Activated T-cell treated with anti-CD3 and anti-CD28 coated beads for 48 hours (primary cell): Measurements from ENCODE around the gene PRKCA.
A peak's percentile ranks its signal among the peaks of the same experiment; 100 is the strongest.
"Not testable (repeated sequence)": the region's sequence is repeated elsewhere in the genome, so short reads cannot be mapped to it uniquely, and the experiment has no call there.

Experiments
- DNase-seq: peaks from one replicate; pipeline ENCODE4 v3.0.0-alpha.2; 2020; ENCODE audit warnings: low read depth

The PRKCA gene

DNA sequence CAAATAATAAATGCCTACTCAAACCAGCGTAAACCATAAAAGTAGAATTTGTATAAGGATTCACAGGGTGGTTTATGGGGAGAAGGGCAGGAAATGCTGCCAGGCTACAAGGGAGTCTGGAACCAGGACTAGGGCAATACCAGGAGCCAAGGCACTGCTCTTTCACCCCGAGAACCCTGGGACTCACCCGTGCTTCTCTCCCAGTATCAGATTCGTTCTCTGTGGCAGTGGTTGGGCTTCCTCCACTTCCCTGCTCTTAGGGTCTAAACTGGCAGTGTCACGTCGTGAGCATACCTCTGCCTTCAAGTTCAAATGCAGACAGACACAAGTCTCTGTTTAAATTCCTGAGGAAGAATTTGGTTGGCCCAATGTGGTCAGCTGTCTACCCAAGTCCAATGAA lies 49.3 kb downstream of the PRKCA start:
- DNase-seq, result no peak

DNA sequence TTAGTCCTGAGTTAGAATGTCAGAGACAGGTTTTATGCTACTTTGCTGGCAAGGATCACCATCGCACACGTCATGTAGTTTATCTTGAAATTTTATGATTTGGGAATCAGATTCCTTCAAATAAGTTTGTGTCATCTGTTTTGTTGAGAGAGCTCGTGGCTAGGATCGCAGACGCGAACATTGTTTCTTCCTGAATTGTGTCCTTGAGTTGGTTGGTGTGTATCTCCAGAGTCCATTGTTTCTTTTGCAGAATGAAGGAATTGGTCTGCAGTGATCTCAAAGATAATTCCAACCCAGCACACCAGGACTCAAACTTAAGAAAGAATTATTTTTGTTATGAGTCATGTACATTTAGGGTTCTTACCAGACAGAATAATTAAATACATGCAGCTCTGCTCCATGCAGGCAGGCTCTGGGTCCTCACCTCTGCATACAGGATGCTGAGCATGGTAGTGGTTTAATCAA lies 51.6 kb downstream of the PRKCA start:
- no peak for DNase-seq

DNA sequence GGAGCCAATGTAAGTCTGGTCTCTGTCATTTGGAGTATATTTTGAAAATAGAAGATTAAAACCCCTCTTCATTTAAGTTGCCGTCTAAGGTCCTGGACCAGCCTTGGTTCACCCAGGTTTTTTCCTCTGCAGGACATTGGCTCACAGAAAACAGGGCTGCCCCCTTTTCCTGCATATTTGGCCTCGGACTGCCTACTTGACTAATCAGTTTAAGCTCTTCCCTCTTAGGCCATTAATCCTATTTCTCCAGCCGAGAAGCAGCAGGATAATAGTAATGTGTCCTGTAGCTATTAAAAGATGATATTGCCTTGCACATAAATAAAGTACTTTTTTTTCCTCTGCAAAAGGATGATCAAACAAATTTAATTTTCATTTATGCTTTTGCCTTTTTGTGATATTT lies 52.1 kb downstream of the PRKCA start:
- DNase-seq, result no peak

DNA sequence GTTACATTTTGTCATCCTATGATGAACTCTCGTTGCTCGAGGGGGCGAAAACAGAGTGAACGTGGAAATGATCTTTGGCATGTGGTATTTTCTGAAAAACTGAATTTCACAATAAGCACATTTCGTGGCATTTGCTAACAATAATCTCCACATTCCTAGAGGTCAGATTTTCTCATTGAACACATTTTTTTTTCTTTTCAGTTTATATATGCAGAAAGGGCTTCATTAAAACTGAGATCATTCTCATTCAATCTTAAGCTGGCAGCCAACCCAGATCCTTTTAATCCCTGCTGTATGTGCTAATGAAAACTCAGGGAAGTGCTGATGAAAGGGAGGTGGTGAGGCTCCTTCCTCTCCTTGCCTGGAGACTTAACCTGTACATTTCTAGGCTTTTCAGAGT lies 52.6 kb downstream of the PRKCA start:
- no peak for DNase-seq

DNA sequence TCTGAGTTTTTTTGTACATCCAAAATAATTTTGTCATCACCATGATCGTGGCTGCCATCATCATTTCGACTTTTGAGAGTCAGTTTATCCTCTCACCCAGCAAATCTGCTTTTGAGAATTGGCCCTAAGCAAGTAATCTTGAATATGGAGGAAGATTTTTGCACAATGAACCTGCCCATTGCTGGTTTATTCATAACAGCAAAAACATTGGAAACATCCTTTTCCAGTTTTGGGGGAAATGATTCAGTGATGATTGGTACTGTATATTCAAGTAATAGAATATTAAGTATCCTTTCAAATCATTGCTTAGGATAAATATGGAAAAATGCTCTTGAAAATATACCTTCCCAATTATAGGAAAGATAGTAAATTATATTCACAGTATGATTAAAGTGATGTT lies 53.1 kb downstream of the PRKCA start:
- no peak for DNase-seq

DNA sequence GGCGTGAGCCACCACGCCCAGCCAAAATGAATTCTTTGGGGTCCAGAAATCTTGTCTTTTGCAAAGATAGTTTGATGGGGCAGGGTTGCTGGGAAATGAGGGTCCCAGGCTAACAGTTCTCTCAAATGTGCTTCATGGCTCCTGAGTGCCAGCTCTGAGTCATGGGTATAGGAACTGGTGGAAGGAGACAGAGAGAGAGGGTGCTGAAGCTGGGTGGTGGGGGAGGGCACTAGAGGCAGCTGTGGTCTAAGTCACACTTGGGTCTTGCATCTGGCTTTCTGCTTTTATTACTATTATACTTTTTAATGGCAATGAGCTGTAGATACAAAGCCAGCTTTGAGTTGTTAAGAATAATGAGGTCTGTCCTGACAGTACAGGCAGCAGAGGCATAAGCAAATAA lies 54.6 kb downstream of the PRKCA start:
- no peak for DNase-seq

DNA sequence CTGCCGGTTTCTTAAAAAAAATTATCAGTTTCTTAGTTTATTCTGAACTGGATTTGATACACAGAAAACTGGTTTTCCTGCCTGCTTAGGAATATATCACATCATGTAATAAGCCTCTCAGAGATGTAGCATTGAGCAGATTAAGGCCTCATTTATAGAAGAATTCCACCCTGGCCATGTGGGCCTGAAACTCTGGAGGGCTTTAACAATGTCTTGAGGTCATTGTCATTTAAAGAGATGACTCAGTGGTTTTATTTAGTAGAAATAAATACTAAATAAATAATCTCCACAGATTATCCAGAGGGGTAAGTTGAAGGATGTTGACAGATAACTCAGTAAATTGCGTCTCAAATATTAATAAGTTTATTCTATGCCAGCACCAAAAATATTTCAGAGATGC lies 56.9 kb downstream of the PRKCA start:
- DNase-seq, result no peak

DNA sequence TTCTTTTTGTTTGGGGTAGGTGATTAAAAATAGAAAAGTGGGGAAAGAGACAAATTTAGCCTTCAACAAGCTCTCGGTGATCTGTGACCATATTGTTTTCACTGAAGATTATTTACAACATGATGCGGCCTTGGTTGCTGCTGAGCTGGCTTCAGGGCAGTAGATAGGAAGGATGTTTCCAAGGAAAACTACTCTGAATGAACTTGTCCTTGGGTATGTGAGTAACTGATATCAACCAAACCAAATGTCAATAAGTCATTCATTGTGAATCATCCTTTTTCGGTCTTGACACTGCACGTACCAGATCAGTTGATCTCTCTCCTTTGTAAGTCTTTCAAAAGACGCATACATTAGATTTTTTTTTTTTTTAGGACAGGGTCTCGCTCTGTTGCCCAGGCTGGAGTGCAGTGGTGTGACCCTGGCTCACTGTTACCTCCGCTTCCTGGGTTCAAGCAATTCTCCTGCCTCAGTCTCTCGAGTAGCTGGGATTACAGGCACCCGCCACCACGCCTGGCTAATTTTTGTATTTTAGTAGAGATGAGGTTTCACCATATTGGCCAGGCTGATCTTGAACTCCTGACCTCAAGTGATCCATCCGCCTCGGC lies 58.6 kb downstream of the PRKCA start:
- DNase-seq, result not testable (repeated sequence)

DNA sequence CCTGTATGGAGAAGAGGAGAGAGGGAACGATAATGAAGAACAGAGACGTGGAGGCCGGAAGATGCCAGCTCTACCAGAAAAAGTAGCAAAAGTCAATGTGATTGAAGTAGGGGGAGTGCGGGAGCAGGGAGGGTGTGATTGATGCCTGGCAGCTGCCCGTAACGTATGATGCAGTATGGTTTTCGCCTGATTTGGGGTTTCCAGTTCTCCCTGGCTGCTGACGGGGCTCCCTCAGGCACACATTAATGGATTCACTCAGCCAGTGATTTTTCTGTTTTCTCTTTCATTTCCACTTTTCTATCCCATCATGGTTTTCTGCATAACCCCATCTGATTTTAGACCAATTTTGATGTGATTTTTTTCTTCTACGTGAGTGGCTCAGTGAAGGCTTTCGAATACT lies 62.1 kb downstream of the PRKCA start:
- no peak for DNase-seq

DNA sequence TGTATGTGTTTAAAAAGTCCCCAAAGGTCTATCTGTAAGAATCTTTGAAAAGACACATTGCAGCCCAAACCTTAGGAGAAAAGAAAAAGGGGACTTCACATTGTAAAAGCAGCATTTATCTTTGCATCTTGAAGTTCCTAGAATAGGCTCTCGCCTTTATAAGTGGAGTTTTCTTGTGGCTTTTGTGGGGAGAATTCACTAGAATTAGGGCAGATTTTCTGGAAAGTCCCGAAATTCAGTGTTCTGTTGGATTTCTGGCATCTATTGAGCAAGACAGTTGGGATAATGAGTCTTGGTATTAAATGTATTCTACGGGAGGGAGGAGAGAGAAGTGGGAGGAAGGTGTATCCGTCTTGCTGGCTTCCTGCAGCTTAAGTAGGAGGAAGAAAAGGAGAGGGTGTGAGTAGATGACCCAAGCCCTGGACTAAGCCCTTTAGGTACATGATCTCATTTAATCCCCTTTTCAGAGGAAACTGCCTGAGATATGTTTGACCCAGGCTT lies 62.6 kb downstream of the PRKCA start:
- no peak for DNase-seq

DNA sequence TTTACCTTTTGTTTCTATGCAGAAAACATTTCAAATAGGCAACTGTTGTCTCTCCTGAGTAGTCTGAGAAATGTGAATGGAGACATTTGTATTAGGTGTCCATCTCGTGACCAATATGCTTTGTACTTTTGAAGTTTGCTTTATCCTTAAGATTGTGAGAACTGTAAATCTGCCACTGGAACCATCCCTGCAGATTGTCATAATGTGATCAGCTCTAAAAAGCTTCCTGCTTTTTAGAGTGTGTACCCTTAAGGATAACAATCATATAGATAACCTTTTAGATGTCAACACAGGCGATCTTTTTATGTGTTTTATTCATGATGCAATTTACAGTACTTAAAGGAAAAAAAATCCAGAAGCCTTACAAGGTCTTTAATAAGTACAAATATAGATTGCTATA lies 63.5 kb downstream of the PRKCA start:
- no peak for DNase-seq

DNA sequence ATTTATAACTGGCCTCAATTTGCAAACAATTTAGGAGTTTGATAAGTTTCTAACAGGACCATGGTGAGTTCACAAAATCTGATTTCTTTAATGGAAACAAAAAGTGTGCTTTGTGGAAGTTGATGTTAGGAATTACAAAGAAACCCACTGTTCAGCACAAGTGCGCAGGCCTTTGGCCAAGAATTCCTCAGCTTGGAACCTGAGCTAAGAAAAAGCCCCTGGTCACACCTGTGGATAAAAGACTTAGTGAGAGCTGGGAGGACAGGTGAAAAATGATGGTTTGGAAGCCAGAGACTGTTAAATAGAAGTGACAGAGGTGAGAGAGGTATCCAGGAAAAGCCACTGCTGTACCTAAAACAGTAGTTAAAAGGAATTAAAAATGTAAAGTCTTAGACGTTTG lies 64.7 kb downstream of the PRKCA start:
- no peak for DNase-seq

DNA sequence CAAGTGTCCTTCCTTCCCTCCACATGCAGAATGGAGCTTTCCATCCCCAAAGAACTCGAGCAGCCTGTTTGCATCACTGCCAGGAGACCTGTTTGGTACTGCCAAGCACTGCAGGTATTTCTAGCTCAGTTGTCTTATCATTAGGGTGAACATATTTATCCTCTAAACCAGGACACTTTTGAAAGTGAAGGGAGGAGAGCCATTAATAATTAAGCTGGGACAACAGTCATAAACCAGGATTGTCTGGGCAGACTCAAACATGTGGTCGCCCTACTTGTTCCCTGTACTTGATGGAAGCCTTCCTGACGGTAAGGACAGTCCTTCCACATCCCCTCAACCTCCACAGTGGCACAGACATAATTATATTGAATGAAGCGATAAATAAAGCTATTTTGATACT lies 67.4 kb downstream of the PRKCA start:
- DNase-seq, result no peak

DNA sequence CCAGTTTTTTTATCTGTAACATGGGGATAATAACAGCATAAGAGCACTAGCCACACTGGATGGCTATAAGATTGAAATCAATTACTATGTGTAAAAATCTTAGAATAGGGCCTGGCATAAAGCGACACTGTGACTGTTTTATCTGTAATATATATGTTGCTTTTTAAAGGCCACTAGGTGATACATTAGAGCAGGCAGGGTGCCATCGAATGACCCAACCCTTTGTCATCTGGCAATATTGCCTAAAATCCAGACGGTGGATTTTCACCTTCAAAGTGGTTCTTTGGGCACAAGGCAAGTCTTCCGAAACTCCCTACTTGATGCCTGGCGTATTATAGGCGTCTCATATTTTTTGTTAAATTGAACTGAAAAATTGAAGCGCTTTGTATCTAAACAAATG lies 69.1 kb downstream of the PRKCA start:
- DNase-seq, result no peak

DNA sequence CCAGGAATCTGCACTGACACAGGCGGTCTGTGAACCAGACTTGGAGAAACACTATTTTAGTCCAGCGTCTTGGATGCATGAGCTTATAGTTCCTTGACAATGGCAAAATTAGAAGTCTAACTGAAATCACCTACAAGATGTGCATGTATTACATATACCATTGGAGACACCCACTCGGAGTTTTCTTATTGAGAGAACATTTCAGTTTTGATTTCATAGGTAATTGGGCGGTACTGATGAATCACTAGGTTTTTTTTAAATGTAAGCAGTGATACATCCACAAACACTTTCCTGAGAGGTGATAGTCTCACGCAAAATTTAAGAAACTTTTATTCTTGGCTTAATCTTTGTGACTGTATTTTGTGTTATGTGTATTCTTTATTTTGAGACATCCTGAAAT lies 69.8 kb downstream of the PRKCA start:
- DNase-seq, result no peak

DNA sequence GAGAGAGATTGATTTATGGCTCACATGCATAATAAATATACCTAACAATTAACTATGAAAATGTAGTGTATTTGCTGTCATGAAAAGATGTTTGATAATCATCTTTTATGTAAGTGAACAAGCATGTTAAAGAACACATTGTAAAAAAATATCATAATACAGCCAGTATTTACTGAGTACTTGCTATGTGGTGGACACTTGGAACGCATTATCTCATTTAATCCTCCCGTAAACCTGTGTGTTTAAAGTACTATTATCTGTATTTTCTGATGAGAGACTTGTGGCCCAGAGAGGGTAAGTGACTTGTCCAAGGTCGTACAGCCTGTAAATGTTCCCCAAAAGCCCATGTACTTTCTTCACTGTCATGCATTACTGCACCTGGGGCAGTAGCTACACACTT lies 70.7 kb downstream of the PRKCA start:
- no peak for DNase-seq

DNA sequence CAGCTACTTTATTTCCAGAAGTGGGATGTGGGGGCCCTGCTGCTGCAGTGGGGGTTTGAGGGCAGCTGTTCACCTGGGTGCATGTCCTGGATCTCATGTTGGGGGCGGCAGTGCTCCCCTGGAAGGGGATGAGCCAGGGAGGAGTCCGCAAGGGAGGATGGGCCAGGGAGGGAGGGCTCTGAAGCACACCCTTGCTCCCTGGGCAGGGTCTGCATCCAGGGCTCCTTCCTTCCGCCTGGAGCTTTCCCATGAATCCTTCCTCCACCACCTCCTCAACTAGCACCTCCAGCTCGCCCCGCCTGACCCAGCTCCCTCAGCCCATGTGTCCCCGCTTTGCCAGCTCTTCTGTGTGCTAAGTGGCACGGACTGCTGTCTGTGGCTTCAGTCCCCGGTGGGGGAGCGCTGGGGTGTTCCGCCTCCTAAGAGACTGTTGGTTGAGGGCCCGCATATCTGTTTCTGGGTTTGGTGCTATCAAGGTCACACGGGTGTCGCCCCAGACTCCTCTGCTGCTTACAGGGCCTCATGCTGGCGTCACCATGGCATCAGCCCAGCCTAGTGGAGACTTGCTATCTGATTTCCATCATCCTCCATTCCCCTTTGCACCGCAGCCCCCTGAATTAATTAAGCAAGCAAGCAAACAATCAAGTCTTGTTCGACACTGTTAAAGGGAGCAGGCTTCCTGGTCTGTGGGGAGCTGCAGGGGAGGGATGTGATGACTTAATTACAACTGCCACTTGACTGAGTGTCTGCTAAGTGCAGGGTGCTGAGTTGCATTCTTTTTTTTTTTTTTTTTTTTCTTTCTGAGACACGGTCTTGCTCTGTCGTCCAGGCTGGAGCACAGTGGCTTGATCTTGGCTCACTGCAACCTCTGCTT lies 71.8 kb downstream of the PRKCA start:
- peak; percentile 55 for DNase-seq

DNA sequence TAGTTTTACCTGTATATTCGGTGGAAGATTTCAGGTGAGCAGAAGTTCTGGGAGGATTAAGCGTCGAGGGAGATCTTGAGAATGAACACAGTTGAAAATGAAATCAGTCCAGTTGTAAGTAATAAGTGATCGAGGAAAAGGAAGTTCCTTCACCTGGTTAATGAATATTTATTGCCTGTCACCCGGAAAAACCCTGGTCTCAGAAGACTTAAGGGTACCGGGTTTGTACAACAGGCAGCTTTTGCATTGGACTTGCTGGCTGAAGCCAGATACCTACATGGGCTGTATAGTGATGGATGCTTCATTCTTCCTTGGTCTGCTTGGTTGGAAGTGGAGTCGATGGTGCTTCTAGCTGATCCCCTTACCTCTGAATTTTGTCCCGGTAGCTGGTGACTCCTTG lies 72.7 kb downstream of the PRKCA start:
- DNase-seq, result no peak

DNA sequence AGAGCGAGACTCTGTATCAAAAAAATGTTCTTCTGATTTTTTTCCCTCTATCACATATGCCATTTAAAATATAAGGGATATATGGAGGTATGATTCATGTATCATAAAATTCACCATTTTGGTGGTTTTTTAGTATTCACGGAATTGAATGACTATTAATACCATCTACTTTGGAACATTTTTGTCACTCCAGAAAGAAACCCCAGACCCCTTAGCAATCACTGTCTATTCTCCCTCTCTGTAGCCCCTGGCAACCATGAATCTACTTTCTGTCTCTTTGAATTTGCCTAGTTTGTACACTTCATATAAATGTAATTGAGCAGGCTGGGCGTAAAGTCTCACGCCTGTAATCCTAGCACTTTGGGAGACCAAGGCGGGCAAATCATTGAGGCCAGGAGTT lies 75.9 kb downstream of the PRKCA start:
- no peak for DNase-seq

DNA sequence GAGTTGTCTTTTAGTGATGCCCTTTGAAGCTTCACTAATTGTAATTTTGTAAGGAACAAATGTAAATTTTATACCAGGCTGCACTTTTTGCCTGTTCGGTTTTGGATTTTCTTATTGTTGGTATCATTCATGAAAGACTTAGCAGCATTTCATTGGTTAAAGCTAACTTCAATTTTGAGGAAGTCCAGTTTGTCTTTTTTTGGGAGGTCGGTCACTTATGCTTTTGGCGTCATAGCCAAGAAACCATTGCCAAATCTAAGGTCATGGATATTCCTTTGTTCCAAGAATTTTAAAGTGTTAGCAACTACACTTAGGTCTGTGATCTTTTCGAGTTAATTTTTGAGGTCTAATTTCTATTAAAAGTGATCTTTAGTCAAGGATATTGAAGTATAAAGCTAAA lies 77.1 kb downstream of the PRKCA start:
- DNase-seq, result no peak

DNA sequence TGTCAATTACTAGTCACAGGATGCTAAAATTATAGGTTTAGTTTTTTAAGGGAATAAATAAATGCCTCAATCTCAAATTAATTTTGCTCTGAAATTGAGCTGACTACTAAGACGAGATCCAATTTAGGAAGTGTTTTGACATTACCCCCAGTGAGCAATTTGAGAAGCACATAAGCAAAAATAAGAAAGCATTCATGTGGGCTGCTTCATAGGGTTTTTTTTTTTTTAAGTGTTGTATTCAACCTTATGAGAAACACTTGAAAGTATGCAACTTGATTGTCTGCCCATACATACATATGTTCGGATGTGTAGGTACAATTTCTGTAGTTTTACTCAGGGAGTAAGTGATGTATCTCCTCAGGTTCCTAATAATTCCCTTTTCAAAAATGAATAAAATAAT lies 77.6 kb downstream of the PRKCA start:
- no peak for DNase-seq

DNA sequence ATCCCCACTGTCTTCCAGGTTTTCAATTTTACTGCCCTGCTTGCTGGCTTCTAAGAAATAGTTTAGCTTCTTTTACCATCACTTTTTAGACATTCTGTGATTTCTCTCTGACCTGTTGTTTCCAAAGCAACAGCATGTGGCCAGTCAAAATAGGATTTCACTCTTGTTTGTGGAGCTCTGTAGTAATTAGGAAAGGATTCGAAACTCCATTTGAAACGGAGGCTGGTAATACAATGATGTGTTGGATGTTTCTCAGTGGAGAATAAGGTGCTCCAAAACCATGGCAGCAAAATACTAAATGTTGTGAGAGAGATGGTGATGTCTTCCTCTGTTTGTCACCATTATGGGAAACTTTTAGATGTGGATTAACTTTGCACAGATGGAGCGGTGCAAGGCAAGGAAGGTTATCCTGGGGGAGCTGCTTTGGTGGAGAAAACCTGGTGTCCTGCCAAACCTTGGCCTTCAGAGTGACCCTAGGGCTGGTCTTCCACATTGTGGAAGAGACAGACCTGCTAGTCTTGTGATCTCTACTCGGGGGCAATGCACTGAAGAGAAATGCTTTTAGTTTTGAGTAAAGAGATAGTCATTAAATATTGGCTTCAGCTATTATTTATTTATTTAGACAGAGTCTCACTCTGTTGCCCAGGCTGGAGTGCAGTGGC lies 79.4 kb downstream of the PRKCA start:
- DNase-seq, result no peak

DNA sequence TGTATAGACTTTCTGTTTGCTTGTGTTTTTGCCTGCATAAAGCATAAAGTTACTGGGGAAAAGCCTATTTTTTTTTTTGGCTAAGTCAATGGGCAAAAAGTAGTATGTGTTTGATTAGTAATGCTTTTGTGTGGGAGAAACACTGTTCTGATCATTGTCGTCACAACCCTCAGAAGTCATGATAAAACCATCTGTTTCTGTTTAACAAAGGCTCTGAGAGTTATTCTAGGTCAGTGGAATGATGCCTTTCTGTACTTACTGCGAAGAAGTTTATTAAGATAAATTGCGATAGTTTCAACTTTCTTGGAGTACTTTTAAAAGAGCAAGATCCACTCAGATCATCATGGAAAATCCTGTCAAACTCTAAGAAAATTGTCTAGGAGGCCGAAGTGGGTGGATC lies 80.9 kb downstream of the PRKCA start:
- no peak for DNase-seq
